ENCODE measurements around the gene GLP1R. TPM values are rescaled to one million over a fixed set of nuclear protein-coding genes. Genes with fewer than 3 reads are reported as not detected.

GLP1R gene
- total RNA-seq, 1 donor from 2014 or later, result 4.3 TPM

DNA sequence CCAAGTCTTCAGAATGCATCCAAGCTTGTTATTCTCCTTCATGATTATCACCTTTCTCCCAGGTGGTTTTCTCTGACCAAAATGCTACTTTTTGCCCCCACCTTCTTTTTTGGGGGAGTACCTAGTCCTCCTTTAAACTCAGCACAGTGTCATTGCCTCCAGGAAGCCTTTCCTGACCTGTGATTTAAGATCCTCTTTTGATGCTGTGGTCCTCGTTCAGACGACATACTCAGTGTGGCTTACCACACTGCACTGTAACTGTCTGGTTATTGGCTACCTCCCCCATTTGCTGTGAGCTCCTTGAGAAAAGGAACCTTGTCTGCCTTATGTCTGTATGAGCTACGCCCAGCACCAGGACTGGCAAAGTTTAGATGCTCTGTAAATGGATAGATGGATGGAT lies 51.8 kb downstream of the GLP1R start:
- no peaks in the 10 kb centered on the region for H3K27me3 Mint-ChIP-seq
- no peak overlapping the region for H3K27ac Mint-ChIP-seq
- H3K4me3 Mint-ChIP-seq, result no peak overlapping the region
- H3K9me3 Mint-ChIP-seq, result no peaks in the 10 kb centered on the region
- peaks cover 9% of the 10 kb centered on the region for H3K36me3 Mint-ChIP-seq
- no peaks in the 10 kb centered on the region for H3K4me1 Mint-ChIP-seq (ENCODE audit: unreplicated experiment)
- TF ChIP-seq CTCF (conservative IDR thresholded peaks at IDR 0.05), result no peak
- DNase-seq (ENCODE audit: extremely low spot score, unreplicated experiment), result no peak

GRCh38 chr6:39102071-39102820 lies 53.7 kb downstream of the GLP1R start:
- Mint-ChIP-seq H3K4me1 (ENCODE audit: unreplicated experiment) (no peaks in the 10 kb centered on the region), H3K27me3 (no peaks in the 10 kb centered on the region), H3K9me3 (no peaks in the 10 kb centered on the region), H3K4me3 (no peak overlapping the region), H3K27ac (no peak overlapping the region), H3K36me3 (peaks cover 14% of the 10 kb centered on the region)
- no peak for DNase-seq (ENCODE audit: extremely low spot score, unreplicated experiment)
- TF ChIP-seq CTCF (conservative IDR thresholded peaks at IDR 0.05), result peak; percentile 73

- no peak overlapping the region for H3K4me3 Mint-ChIP-seq
- no peak for TF ChIP-seq CTCF (conservative IDR thresholded peaks at IDR 0.05)
- H3K9me3 Mint-ChIP-seq, result no peaks in the 10 kb centered on the region
- no peak overlapping the region for H3K27ac Mint-ChIP-seq
- no peaks in the 10 kb centered on the region for H3K27me3 Mint-ChIP-seq
- peaks cover 15% of the 10 kb centered on the region for H3K36me3 Mint-ChIP-seq
- H3K4me1 Mint-ChIP-seq (ENCODE audit: unreplicated experiment), result no peaks in the 10 kb centered on the region
- DNase-seq (ENCODE audit: extremely low spot score, unreplicated experiment), result no peak
Measured at GRCh38 chr6:39102821-39103136, 54.2 kb downstream of the GLP1R start.

DNA sequence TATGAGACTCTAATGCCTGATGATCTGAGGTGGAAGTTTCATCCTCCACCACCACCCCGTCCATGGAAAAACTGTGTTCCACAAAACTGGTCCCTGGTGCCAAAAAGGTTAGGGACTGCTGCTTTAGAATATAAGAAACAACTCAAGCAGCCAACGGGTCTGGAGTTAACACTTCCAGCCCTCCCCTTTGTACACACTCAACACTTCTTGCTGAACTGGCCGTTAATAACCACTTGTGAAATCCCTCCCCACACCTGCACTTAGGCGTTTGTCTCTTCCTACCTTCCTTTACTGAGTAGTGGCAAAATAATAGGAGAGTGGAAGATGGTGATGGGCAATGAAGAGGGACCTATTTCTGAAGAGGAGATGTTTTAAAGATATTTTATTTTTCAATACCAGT lies 55.9 kb downstream of the GLP1R start:
- Mint-ChIP-seq H3K9me3 (no peaks in the 10 kb centered on the region), H3K27me3 (no peaks in the 10 kb centered on the region), H3K4me3 (no peak overlapping the region), H3K4me1 (ENCODE audit: unreplicated experiment) (no peaks in the 10 kb centered on the region), H3K36me3 (peaks cover 21% of the 10 kb centered on the region), H3K27ac (no peak overlapping the region)
- TF ChIP-seq CTCF (conservative IDR thresholded peaks at IDR 0.05), result no peak
- DNase-seq (ENCODE audit: extremely low spot score, unreplicated experiment), result no peak

GRCh38 chr6:39107034-39107433 lies 58.5 kb downstream of the GLP1R start:
- H3K4me3 Mint-ChIP-seq, result no peak overlapping the region

More at GRCh38 chr6:39107034-39107433, 58.5 kb downstream of the GLP1R start:
- DNase-seq (ENCODE audit: extremely low spot score, unreplicated experiment), result no peak
- Mint-ChIP-seq H3K27ac (no peak overlapping the region), H3K9me3 (no peaks in the 10 kb centered on the region), H3K36me3 (peaks cover 26% of the 10 kb centered on the region), H3K27me3 (no peaks in the 10 kb centered on the region), H3K4me1 (ENCODE audit: unreplicated experiment) (no peaks in the 10 kb centered on the region)
- no peak for TF ChIP-seq CTCF (conservative IDR thresholded peaks at IDR 0.05)
